ENCODE data around the gene MATCAP1.

Gene MATCAP1

GRCh38 chr16:67190448-67191399, 7.0 kb upstream of the MATCAP1 start:
- no peak for DNase-seq

GRCh38 chr16:67190041-67190440, 6.3 kb upstream of the MATCAP1 start, which contains the start of gene EXOC3L1:
TSS of gene EXOC3L1 (minus strand) at chr16:67190136. CDS start at chr16:67189676, 460 bp downstream.
- DNase-seq: no peak

- no peak for DNase-seq
Measured at GRCh38 chr16:67188798-67189197, 5.0 kb upstream of the MATCAP1 start.

GRCh38 chr16:67188323-67188722, 4.6 kb upstream of the MATCAP1 start:
- DNase-seq: no peak

GRCh38 chr16:67187175-67187890, 3.6 kb upstream of the MATCAP1 start:
- no peak for DNase-seq

GRCh38 chr16:67186550-67186950, 2.8 kb upstream of the MATCAP1 start:
- DNase-seq: no peak

- no peak for DNase-seq
Measured at GRCh38 chr16:67185651-67186134, 1.9 kb upstream of the MATCAP1 start.

GRCh38 chr16:67184995-67185650, 1.4 kb upstream of the MATCAP1 start:
- peak; percentile 34 for DNase-seq

GRCh38 chr16:67184453-67184994, 761 bp upstream of the MATCAP1 start:
- no peak for DNase-seq

GRCh38 chr16:67183284-67183626, 508 bp downstream of the MATCAP1 start:
- DNase-seq: no peak

- DNase-seq: no peak
Measured at GRCh38 chr16:67182288-67182687, 1.5 kb downstream of the MATCAP1 start.

- DNase-seq: no peak
Measured at GRCh38 chr16:67181346-67181745, 2.4 kb downstream of the MATCAP1 start.

GRCh38 chr16:67180166-67180565, 3.6 kb downstream of the MATCAP1 start:
- DNase-seq: no peak

- DNase-seq: no peak
Measured at GRCh38 chr16:67179421-67180080, 4.2 kb downstream of the MATCAP1 start.

- DNase-seq: no peak
Measured at GRCh38 chr16:67177743-67178699, 5.7 kb downstream of the MATCAP1 start.

GRCh38 chr16:67176662-67177061, 7.1 kb downstream of the MATCAP1 start:
- DNase-seq: no peak

- DNase-seq: no peak
Measured at GRCh38 chr16:67174706-67175231, 9.0 kb downstream of the MATCAP1 start.

GRCh38 chr16:67173808-67174705, 9.7 kb downstream of the MATCAP1 start:
- peak; percentile 56 for DNase-seq

- DNase-seq: no peak
Measured at GRCh38 chr16:67173323-67173722, 10.4 kb downstream of the MATCAP1 start.
